ENCODE results near the gene CTSS. TPM values are rescaled to one million over a fixed set of nuclear protein-coding genes. Genes with fewer than 3 reads are reported as not detected.

CTSS gene
- total RNA-seq, 2 donors from 2014 or later = 64.7 to 82.6 TPM

DNA sequence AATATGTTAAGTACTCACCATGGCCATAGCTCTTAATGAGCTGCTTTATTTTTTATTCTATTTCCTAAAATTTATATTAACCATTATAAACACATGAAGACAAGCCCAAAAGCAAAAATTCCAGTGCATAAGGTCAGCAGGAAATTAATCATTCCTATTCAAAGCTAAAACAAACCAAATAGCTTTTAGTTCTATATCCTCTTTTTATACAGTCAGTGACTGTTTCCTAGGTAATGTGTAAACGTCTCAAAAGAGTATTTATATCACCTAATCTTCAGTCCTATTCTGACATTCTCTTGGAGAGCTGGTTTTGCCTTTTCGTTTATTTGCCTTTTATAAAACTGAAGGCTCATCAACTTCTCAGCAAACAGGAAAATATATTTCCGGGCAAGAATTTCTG, 72.9 kb downstream of the CTSS start:
- Histone ChIP-seq H3K4me3 (no peak overlapping the region), H3K36me3 (peaks cover 13% of the 10 kb centered on the region), H3K9me3 (no peaks in the 10 kb centered on the region), H3K27ac (no peak overlapping the region), H3K27me3 (replicated peaks; ENCODE audit: insufficient read depth) (no peaks in the 10 kb centered on the region), H3K4me1 (ENCODE audit: control insufficient read depth in 1 of 2, low read depth in 2 of 2) (peaks cover 10 to 20% of the 10 kb centered on the region in 2 donors)
- DNase-seq (ENCODE audit: low spot score) (no peak), ATAC-seq (ENCODE audit: insufficient number of reproducible peaks, low FRiP score, low read depth) (no peak)
- TF ChIP-seq CTCF (IDR thresholded peaks at IDR 0.05) = no peak

- Histone ChIP-seq H3K9me3 (no peaks in the 10 kb centered on the region), H3K4me3 (no peak overlapping the region), H3K4me1 (ENCODE audit: control insufficient read depth in 1 of 2, low read depth in 2 of 2) (peaks cover 0 to 3% of the 10 kb centered on the region in 2 donors), H3K27ac (no peak overlapping the region), H3K27me3 (replicated peaks; ENCODE audit: insufficient read depth) (no peaks in the 10 kb centered on the region), H3K36me3 (peaks cover 9% of the 10 kb centered on the region)
- ATAC-seq (ENCODE audit: insufficient number of reproducible peaks, low FRiP score, low read depth) (no peak), DNase-seq (ENCODE audit: low spot score) (no peak)
- TF ChIP-seq CTCF (IDR thresholded peaks at IDR 0.05) = no peak
These were observed 76.8 kb downstream of the CTSS start for GRCh38 chr1:150688763-150689162.

- TF ChIP-seq CTCF (IDR thresholded peaks at IDR 0.05) = no peak
- H3K9me3 ChIP-seq = no peaks in the 10 kb centered on the region
- no peak for ATAC-seq (ENCODE audit: insufficient number of reproducible peaks, low FRiP score, low read depth)
- no peak overlapping the region for H3K27ac ChIP-seq
- H3K4me1 ChIP-seq (ENCODE audit: control insufficient read depth in 1 of 2, low read depth in 2 of 2) = no peaks in the 10 kb centered on the region
- H3K4me3 ChIP-seq = no peak overlapping the region
- DNase-seq (ENCODE audit: low spot score) = no peak
- H3K27me3 ChIP-seq (replicated peaks; ENCODE audit: insufficient read depth) = no peaks in the 10 kb centered on the region
- H3K36me3 ChIP-seq = peaks cover 9% of the 10 kb centered on the region
These were observed 79.3 kb downstream of the CTSS start for GRCh38 chr1:150686275-150686674.

GRCh38 chr1:150683914-150684313, 81.7 kb downstream of the CTSS start:
- Histone ChIP-seq H3K4me3 (no peak overlapping the region), H3K27me3 (replicated peaks; ENCODE audit: insufficient read depth) (no peaks in the 10 kb centered on the region), H3K4me1 (ENCODE audit: control insufficient read depth in 1 of 2, low read depth in 2 of 2) (no peaks in the 10 kb centered on the region), H3K27ac (no peak overlapping the region), H3K36me3 (peaks cover 9% of the 10 kb centered on the region), H3K9me3 (no peaks in the 10 kb centered on the region)
- no peak for TF ChIP-seq CTCF (IDR thresholded peaks at IDR 0.05)
- no peak for ATAC-seq (ENCODE audit: insufficient number of reproducible peaks, low FRiP score, low read depth)
- DNase-seq (ENCODE audit: low spot score) = no peak

Other genes starting within 250 kb of the CTSS start
- 10 to 100 TPM; 28.4 to 45.1 TPM for gene ADAMTSL4, start 216.4 kb downstream of the CTSS start, total RNA-seq
- 100 to 1,000 TPM; 588 to 607 TPM for gene MCL1, start 186.2 kb downstream of the CTSS start, total RNA-seq
- gene ENSA, start 136.2 kb downstream of the CTSS start, total RNA-seq = 10 to 100 TPM; 85.7 to 94.5 TPM
- 10 to 100 TPM; 13.7 to 15.6 TPM for gene GOLPH3L, start 68.6 kb downstream of the CTSS start, total RNA-seq
- not detected for gene HORMAD1, start 44.9 kb downstream of the CTSS start, total RNA-seq
- gene CTSK, start 42.5 kb upstream of the CTSS start, total RNA-seq = 100 to 1,000 TPM in 1 of 2 donors, 10 to 100 TPM in 1; 70.7 to 117 TPM
- 10 to 100 TPM; 60.9 to 73.2 TPM for gene ARNT, start 110.8 kb upstream of the CTSS start, total RNA-seq
- not detected for gene CTXND2, start 121.4 kb upstream of the CTSS start, total RNA-seq
- gene SETDB1, start 160.6 kb upstream of the CTSS start, total RNA-seq = 10 to 100 TPM; 38.9 to 42.7 TPM
- 100 to 1,000 TPM; 102 to 122 TPM for gene CERS2, start 209.1 kb upstream of the CTSS start, total RNA-seq
- gene ANXA9, start 216.5 kb upstream of the CTSS start, total RNA-seq = not detected
- gene MINDY1, start 241.1 kb upstream of the CTSS start, total RNA-seq = 10 to 100 TPM; 16.9 to 28.3 TPM
- gene PRUNE1, start 242.7 kb upstream of the CTSS start, total RNA-seq = 10 to 100 TPM; 16.5 to 21.3 TPM

Measured in thoracic aorta (tissue), 2 donors.